ENCODE results near the gene MBOAT1.
"Not testable (repeated sequence)": the region's sequence is repeated elsewhere in the genome, so short reads cannot be mapped to it uniquely, and the experiment has no call there.

MBOAT1 gene

GRCh38 chr6:20159098-20159497, 53.2 kb downstream of the MBOAT1 start:
- Mint-ChIP-seq H3K36me3 (ENCODE audit: low read depth) (no peaks in the 10 kb centered on the region), H3K27ac (no peak overlapping the region), H3K4me3 (no peak overlapping the region), H3K4me1 (no peaks in the 10 kb centered on the region), H3K9me3 (no peaks in the 10 kb centered on the region), H3K27me3 (no peaks in the 10 kb centered on the region)
- DNase-seq, result no peak
- ATAC-seq, result no peak

- no peak for DNase-seq
- Mint-ChIP-seq H3K27me3 (no peaks in the 10 kb centered on the region), H3K9me3 (no peaks in the 10 kb centered on the region), H3K36me3 (ENCODE audit: low read depth) (no peaks in the 10 kb centered on the region), H3K4me1 (no peaks in the 10 kb centered on the region), H3K4me3 (no peak overlapping the region), H3K27ac (no peak overlapping the region)
- ATAC-seq, result no peak
Observed at GRCh38 chr6:20158676-20159075, 53.6 kb downstream of the MBOAT1 start.

GRCh38 chr6:20156824-20157223, 55.4 kb downstream of the MBOAT1 start:
- DNase-seq, result no peak
- H3K27ac Mint-ChIP-seq, result no peak overlapping the region
- H3K9me3 Mint-ChIP-seq, result no peaks in the 10 kb centered on the region
- no peaks in the 10 kb centered on the region for H3K36me3 Mint-ChIP-seq (ENCODE audit: low read depth)
- H3K4me1 Mint-ChIP-seq, result no peaks in the 10 kb centered on the region
- ATAC-seq, result no peak
- H3K4me3 Mint-ChIP-seq, result no peak overlapping the region
- no peaks in the 10 kb centered on the region for H3K27me3 Mint-ChIP-seq

- ATAC-seq, result no peak
- H3K27ac Mint-ChIP-seq, result no peak overlapping the region
Observed at GRCh38 chr6:20154753-20155152, 57.5 kb downstream of the MBOAT1 start.

GRCh38 chr6:20153194-20153593, 59.1 kb downstream of the MBOAT1 start:
- H3K4me1 Mint-ChIP-seq, result no peaks in the 10 kb centered on the region
- no peak overlapping the region for H3K27ac Mint-ChIP-seq
- H3K9me3 Mint-ChIP-seq, result no peaks in the 10 kb centered on the region
- H3K36me3 Mint-ChIP-seq (ENCODE audit: low read depth), result peaks cover 8% of the 10 kb centered on the region
- no peak for DNase-seq
- no peak for ATAC-seq
- H3K27me3 Mint-ChIP-seq, result no peaks in the 10 kb centered on the region
- H3K4me3 Mint-ChIP-seq, result no peak overlapping the region

More at GRCh38 chr6:20154753-20155152, 57.5 kb downstream of the MBOAT1 start:
- H3K4me1 Mint-ChIP-seq, result no peaks in the 10 kb centered on the region
- H3K36me3 Mint-ChIP-seq (ENCODE audit: low read depth), result peaks cover 8% of the 10 kb centered on the region
- no peaks in the 10 kb centered on the region for H3K27me3 Mint-ChIP-seq
- DNase-seq, result no peak
- H3K9me3 Mint-ChIP-seq, result no peaks in the 10 kb centered on the region
- H3K4me3 Mint-ChIP-seq, result no peak overlapping the region

- H3K27me3 Mint-ChIP-seq, result no peaks in the 10 kb centered on the region
- DNase-seq, result no peak
- peaks cover 8% of the 10 kb centered on the region for H3K9me3 Mint-ChIP-seq
- no peak for ATAC-seq
- no peaks in the 10 kb centered on the region for H3K4me1 Mint-ChIP-seq
- H3K36me3 Mint-ChIP-seq (ENCODE audit: low read depth), result peaks cover 16% of the 10 kb centered on the region
- H3K27ac Mint-ChIP-seq, result no peak overlapping the region
- H3K4me3 Mint-ChIP-seq, result no peak overlapping the region
Observed at GRCh38 chr6:20148433-20148832, 63.8 kb downstream of the MBOAT1 start.

GRCh38 chr6:20147469-20147868, 64.8 kb downstream of the MBOAT1 start:
- Mint-ChIP-seq H3K4me1 (no peaks in the 10 kb centered on the region), H3K27ac (no peak overlapping the region), H3K27me3 (no peaks in the 10 kb centered on the region), H3K9me3 (peaks cover 8% of the 10 kb centered on the region), H3K4me3 (no peak overlapping the region), H3K36me3 (ENCODE audit: low read depth) (peaks cover 19% of the 10 kb centered on the region)
- ATAC-seq, result no peak
- DNase-seq, result no peak

- not testable (repeated sequence) for ATAC-seq, H3K9me3 Mint-ChIP-seq, H3K27ac Mint-ChIP-seq, H3K4me3 Mint-ChIP-seq, H3K4me1 Mint-ChIP-seq, DNase-seq, H3K27me3 Mint-ChIP-seq
- H3K36me3 Mint-ChIP-seq (ENCODE audit: low read depth), result peaks cover 19% of the 10 kb centered on the region
Observed at GRCh38 chr6:20146831-20147230, 65.4 kb downstream of the MBOAT1 start.

- no peak overlapping the region for H3K27ac Mint-ChIP-seq
- H3K9me3 Mint-ChIP-seq, result peaks cover 8% of the 10 kb centered on the region
- no peak for ATAC-seq
- no peak overlapping the region for H3K4me3 Mint-ChIP-seq
- DNase-seq, result no peak
- no peaks in the 10 kb centered on the region for H3K4me1 Mint-ChIP-seq
- H3K36me3 Mint-ChIP-seq (ENCODE audit: low read depth), result peaks cover 15% of the 10 kb centered on the region
- H3K27me3 Mint-ChIP-seq, result no peaks in the 10 kb centered on the region
Observed at GRCh38 chr6:20146291-20146690, 66.0 kb downstream of the MBOAT1 start.

- DNase-seq, result no peak
- peaks cover 8% of the 10 kb centered on the region for H3K9me3 Mint-ChIP-seq
- H3K36me3 Mint-ChIP-seq (ENCODE audit: low read depth), result peaks cover 17% of the 10 kb centered on the region
- no peak for ATAC-seq
- H3K4me3 Mint-ChIP-seq, result no peak overlapping the region
- H3K4me1 Mint-ChIP-seq, result no peaks in the 10 kb centered on the region
- H3K27ac Mint-ChIP-seq, result no peak overlapping the region
- H3K27me3 Mint-ChIP-seq, result no peaks in the 10 kb centered on the region
Observed at GRCh38 chr6:20142866-20143265, 69.4 kb downstream of the MBOAT1 start.

- Mint-ChIP-seq H3K36me3 (ENCODE audit: low read depth) (peaks cover 15% of the 10 kb centered on the region), H3K27ac (no peak overlapping the region), H3K9me3 (peaks cover 5% of the 10 kb centered on the region), H3K4me1 (no peaks in the 10 kb centered on the region), H3K27me3 (no peaks in the 10 kb centered on the region), H3K4me3 (no peak overlapping the region)
- DNase-seq, result no peak
- no peak for ATAC-seq
Observed at GRCh38 chr6:20141931-20142330, 70.3 kb downstream of the MBOAT1 start.

GRCh38 chr6:20139127-20139963, 72.9 kb downstream of the MBOAT1 start:
- not testable (repeated sequence) for DNase-seq; ATAC-seq; H3K4me3 Mint-ChIP-seq; H3K36me3 Mint-ChIP-seq (ENCODE audit: low read depth); H3K4me1 Mint-ChIP-seq; H3K27ac Mint-ChIP-seq; H3K27me3 Mint-ChIP-seq; H3K9me3 Mint-ChIP-seq

GRCh38 chr6:20137837-20138236, 74.4 kb downstream of the MBOAT1 start:
- Mint-ChIP-seq H3K4me3 (no peak overlapping the region), H3K27ac (no peak overlapping the region), H3K4me1 (no peaks in the 10 kb centered on the region), H3K9me3 (no peaks in the 10 kb centered on the region), H3K36me3 (ENCODE audit: low read depth) (peaks cover 7% of the 10 kb centered on the region), H3K27me3 (no peaks in the 10 kb centered on the region)
- no peak for ATAC-seq
- DNase-seq, result no peak

GRCh38 chr6:20137240-20137639, 75.0 kb downstream of the MBOAT1 start:
- H3K4me1 Mint-ChIP-seq, result no peaks in the 10 kb centered on the region
- DNase-seq (no peak), ATAC-seq (no peak)
- no peaks in the 10 kb centered on the region for H3K9me3 Mint-ChIP-seq
- H3K27me3 Mint-ChIP-seq, result no peaks in the 10 kb centered on the region
- H3K36me3 Mint-ChIP-seq (ENCODE audit: low read depth), result peaks cover 7% of the 10 kb centered on the region
- H3K4me3 Mint-ChIP-seq, result no peak overlapping the region
- no peak overlapping the region for H3K27ac Mint-ChIP-seq

- ATAC-seq (no peak), DNase-seq (no peak)
- H3K36me3 Mint-ChIP-seq (ENCODE audit: low read depth), result peaks cover 11% of the 10 kb centered on the region
- H3K4me1 Mint-ChIP-seq, result no peaks in the 10 kb centered on the region
- H3K4me3 Mint-ChIP-seq, result no peak overlapping the region
- H3K27ac Mint-ChIP-seq, result no peak overlapping the region
- no peaks in the 10 kb centered on the region for H3K27me3 Mint-ChIP-seq
- no peaks in the 10 kb centered on the region for H3K9me3 Mint-ChIP-seq
Observed at GRCh38 chr6:20135677-20136268, 76.5 kb downstream of the MBOAT1 start.

All from activated naive CD8-positive, alpha-beta T cell treated with anti-CD3 and anti-CD28 coated beads, Interleukin-2, amount 50 U/mL, for 24 hours (primary cell).